Loucy (cell line): Measurements from ENCODE around the gene ZFP14.

Experiments
- CTCF ChIP-seq: fragments of 200-600 bp; sonication (generic); conservative IDR thresholded peaks from 2 replicates; pipeline ENCODE4 v1.5.1; 2014; ENCODE audit warnings: mild to moderate bottlenecking, antibody characterized with exemption, low read length
- EZH2phosphoT487 ChIP-seq: fragments of 200-600 bp; IDR thresholded peaks from 2 replicates; pipeline ENCODE4 v1.6.1; 2018; ENCODE audit warnings: antibody characterized with exemption, mild to moderate bottlenecking, moderate library complexity, borderline replicate concordance

DNA sequence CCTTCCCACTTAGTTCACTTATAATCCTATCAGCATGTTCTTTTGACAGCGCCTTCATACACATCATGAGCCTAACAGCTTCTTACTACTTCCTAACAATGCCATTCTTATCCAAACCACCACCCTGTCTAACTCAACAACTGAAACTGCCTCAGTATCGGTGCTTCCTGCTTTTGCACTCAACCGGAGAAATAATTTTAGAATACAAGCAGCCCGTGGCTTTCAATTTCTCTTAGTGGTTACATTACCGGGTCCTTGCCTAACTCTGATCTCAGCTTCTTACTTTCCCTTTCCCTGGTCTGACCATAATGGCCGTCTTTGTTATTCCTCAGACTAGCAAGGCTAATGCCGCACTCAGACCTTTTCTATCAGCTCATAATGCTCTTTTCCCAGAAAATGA is 22.5 kb upstream of the ZFP14 start:
- TF ChIP-seq CTCF (no peak), EZH2phosphoT487 (no peak)
